Left lung (tissue), 10 donors: Measurements from ENCODE around the gene SPINK2. TPM values are rescaled to one million over a fixed set of nuclear protein-coding genes. Genes with fewer than 3 reads are reported as not detected.
A peak's percentile ranks its signal among the peaks of the same experiment; 100 is the strongest.

ENCODE experiments used
- ATAC-seq: fragments of 200-7000 bp; cut with Tn5 transposase; one replicate; pipeline ENCODE4 v1.9.1; 2020; ENCODE audit warnings: moderate library complexity
- DNase-seq, 4 donors: peaks; one replicate each; pipeline ENCODE4 v3.0.0-alpha.2; 2013 to 2020
- H3K27ac ChIP-seq, 2 donors: fragments of 200-600 bp; sonication (generic) in 1 of 2; one replicate each; pipeline versions ENCODE4 v1.5.0 to v1.8.0; 2020 to 2021
- H3K27me3 ChIP-seq, 2 donors: fragments of 200-600 bp; sonication (generic) in 1 of 2; one replicate each; pipeline versions ENCODE4 v1.5.0 to v1.8.0; 2020 to 2021
- H3K36me3 ChIP-seq, 2 donors: fragments of 200-600 bp; sonication (generic) in 1 of 2; one replicate each; pipeline versions ENCODE4 v1.5.0 to v1.8.0; 2020 to 2021
- H3K4me1 ChIP-seq, 2 donors: fragments of 200-600 bp; one replicate each; pipeline ENCODE4 v1.8.0; 2021
- H3K4me3 ChIP-seq, 2 donors: fragments of 200-600 bp; sonication (generic) in 1 of 2; one replicate each; pipeline versions ENCODE4 v1.5.0 to v1.8.0; 2020 to 2021; ENCODE audit warnings: mild to moderate bottlenecking in 1 of 2
- H3K9me3 ChIP-seq, 2 donors: fragments of 200-600 bp; sonication (generic) in 1 of 2; one replicate each; pipeline versions ENCODE4 v1.5.0 to v1.8.0; 2020 to 2021
- intact Hi-C, 2 donors: fragments of 100-400 bp; cut with DNase I; formaldehyde crosslinking; loops; one replicate each; pipeline versions ENCODE4 v1.11.2 to v1.14.2; 2022
- polyA plus RNA-seq, 6 donors: library from polyadenylated mRNA; unstranded; fragments of 120-200 nt; gene quantifications; one replicate each; pipeline ENCODE4 v1.2.1, GENCODE V29; 2013; ENCODE audit not compliant: insufficient read length in 6 of 6
- total RNA-seq, 2 donors: library from RNA; stranded (reverse); fragmentation: NEBNext Ultra II Directional; extraction: Animal tissue kit (Norgen Biotek cat#: 25700); gene quantifications; one replicate each; pipeline ENCODE4 v1.2.1, GENCODE V29; 2021
- TF ChIP-seq, protein P1 (sequence below), 2 donors: fragments of 200-600 bp; sonication (generic) in 1 of 2; IDR thresholded peaks; one replicate each; pipeline versions ENCODE4 v1.5.0 to v1.8.0; 2021; ENCODE audit warnings: antibody characterized with exemption in 2 of 2
- donor health status: DM: no; HTN: yes; CAD: no.
- donor health status: DM: no; HTN: no; CAD: no.

The SPINK2 gene
- total and polyA plus RNA-seq, 8 donors, result 0.37 to 0.81 (median 0.44) TPM; not detected in 3

DNA sequence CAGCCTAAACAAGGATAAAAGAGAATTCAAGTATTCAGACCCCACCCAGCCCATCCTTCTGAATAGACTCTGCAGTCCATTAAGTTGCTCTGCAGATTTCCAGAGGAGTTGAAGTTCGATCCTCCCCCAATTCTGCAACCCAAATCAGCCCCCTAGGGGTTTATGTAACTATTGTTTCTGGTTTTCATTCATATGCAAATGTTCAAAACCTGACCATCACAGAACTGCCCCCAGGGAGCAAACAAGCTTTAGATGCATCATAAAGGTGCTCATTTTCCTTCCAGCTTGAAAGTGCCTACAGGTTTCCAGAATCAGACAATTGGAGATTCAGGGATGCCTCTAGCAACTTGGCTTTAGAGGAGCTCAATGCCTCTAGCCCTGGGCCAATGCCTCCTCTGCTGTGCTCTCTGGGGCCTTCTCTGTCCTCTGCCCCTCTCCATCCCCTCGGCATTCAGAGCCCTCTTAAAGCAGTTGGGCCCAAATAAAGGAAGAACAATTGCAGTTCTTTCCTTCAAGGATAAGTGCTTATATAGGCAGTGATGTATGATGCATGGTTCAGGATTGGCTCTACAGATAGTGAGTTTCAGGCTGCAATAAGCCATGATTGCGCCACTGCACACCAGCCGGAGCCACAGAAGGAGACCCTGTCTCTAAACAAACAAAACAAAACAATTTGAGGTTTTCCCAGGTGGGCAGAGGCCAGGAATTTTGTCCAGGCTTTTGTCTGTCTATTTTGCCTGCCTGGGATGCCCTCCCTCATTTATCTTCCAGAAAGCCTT, 23.5 kb upstream of the SPINK2 start:
- Histone ChIP-seq H3K4me1 (no peaks in the 10 kb centered on the region), H3K4me3 (no peak overlapping the region), H3K36me3 (no peaks in the 10 kb centered on the region), H3K27ac (no peak overlapping the region), H3K27me3 (no peaks in the 10 kb centered on the region), H3K9me3 (no peaks in the 10 kb centered on the region)
- intact Hi-C loops, result no loop called here
- no peak for DNase-seq
- TF ChIP-seq, protein P1, sequence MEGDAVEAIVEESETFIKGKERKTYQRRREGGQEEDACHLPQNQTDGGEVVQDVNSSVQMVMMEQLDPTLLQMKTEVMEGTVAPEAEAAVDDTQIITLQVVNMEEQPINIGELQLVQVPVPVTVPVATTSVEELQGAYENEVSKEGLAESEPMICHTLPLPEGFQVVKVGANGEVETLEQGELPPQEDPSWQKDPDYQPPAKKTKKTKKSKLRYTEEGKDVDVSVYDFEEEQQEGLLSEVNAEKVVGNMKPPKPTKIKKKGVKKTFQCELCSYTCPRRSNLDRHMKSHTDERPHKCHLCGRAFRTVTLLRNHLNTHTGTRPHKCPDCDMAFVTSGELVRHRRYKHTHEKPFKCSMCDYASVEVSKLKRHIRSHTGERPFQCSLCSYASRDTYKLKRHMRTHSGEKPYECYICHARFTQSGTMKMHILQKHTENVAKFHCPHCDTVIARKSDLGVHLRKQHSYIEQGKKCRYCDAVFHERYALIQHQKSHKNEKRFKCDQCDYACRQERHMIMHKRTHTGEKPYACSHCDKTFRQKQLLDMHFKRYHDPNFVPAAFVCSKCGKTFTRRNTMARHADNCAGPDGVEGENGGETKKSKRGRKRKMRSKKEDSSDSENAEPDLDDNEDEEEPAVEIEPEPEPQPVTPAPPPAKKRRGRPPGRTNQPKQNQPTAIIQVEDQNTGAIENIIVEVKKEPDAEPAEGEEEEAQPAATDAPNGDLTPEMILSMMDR (IDR thresholded peaks at IDR 0.05), result no peak
- ATAC-seq, result no peak

DNA sequence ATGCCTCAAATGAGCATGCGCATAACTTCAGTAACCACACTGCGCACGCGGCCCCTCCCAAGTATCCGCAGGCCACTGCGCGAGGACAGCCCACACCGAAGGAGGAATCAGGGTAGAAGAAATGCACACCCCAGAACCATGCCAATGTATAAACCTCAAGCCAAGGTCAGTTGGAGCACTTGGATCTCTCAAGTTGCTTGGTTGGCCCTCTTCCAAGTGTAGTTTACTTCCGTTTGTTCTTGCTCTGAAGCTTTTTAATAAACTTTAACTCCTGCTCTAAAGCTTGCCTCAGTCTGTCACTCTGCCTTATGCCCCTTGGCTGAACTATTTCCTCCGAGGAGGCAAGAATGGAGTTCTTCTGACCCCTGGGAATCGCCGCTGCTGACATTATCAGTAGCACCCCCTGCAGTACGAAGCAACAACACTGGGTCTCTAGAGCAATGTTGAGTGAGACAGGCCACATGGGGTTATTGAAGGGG, 22.0 kb upstream of the SPINK2 start:
- Histone ChIP-seq H3K27ac (no peak overlapping the region), H3K4me1 (no peaks in the 10 kb centered on the region), H3K36me3 (no peaks in the 10 kb centered on the region), H3K4me3 (no peak overlapping the region), H3K27me3 (no peaks in the 10 kb centered on the region), H3K9me3 (no peaks in the 10 kb centered on the region)
- TF ChIP-seq, protein P1 (IDR thresholded peaks at IDR 0.05), result no peak
- intact Hi-C loops, result no loop called here
- ATAC-seq (peak; percentile 66), DNase-seq (peak in 1 of 4 donors; percentile 44)

DNA sequence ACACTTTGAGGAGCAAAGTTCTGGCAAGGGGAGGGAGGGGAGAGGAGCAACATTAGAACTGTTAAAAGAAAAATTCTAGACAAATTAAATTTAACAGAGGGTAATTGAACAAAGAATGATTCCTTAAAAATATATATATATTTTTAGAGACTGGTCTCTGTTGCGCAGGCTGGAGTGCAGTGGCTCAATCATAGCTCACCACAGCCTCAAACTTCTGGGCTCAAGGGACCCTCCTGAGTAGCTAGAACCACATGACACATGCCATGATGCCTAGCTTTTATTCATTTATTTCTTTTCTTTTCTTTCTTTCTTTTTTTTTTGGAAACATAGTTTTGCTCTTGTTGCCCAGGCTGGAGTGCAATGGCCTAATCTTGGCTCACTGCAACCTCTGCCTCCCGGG, 19.1 kb upstream of the SPINK2 start:
- peaks cover 0 to 5% of the 10 kb centered on the region in 2 donors for H3K4me1 ChIP-seq
- no peak for ATAC-seq
- no peak overlapping the region for H3K4me3 ChIP-seq
- H3K27me3 ChIP-seq, result no peaks in the 10 kb centered on the region
- intact Hi-C loops, result no loop called here
- no peak overlapping the region for H3K27ac ChIP-seq
- H3K9me3 ChIP-seq, result no peaks in the 10 kb centered on the region
- H3K36me3 ChIP-seq, result no peaks in the 10 kb centered on the region
- DNase-seq, result no peak
- TF ChIP-seq, protein P1 (IDR thresholded peaks at IDR 0.05), result no peak

DNA sequence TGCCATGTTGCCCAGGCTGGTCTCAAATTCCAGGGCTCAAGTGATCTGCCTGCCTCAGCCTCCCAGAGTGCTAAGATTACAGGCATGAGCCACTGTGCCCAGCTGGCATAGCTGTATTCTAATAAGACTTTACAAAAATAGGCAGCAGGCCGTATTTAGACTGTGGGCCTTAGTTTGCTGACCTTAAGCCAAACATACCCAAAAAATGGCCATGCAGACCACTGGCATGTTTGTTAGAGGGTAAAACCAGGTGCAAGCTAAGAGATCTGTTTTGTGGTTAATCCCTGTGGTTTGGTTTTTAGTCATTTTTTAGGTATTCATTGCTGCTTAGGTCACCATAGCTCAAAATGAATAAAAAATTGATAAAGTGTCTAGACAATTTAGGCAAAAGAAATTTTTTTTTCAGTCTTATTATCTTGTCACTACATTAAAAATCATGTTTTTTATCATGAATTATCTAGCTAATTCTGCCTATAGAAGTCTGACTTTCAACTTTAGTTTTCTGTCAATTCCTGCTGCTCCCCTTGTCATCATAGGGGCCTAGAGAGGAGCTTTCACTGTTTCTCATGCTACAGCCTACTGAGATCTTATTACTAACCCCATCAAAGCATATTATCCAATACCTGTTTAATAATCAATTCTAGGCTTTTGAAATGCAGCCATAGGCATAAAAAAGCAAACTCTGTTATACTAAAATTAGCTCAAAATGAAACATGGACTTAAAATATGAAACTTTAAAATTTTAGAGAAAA, 7.5 kb upstream of the SPINK2 start:
- intact Hi-C loops, result no loop called here
- Histone ChIP-seq H3K27ac (no peak overlapping the region), H3K27me3 (no peaks in the 10 kb centered on the region), H3K36me3 (no peaks in the 10 kb centered on the region), H3K9me3 (no peaks in the 10 kb centered on the region), H3K4me1 (no peaks in the 10 kb centered on the region), H3K4me3 (no peak overlapping the region)
- TF ChIP-seq, protein P1 (IDR thresholded peaks at IDR 0.05), result no peak
- DNase-seq (no peak), ATAC-seq (no peak)

DNA sequence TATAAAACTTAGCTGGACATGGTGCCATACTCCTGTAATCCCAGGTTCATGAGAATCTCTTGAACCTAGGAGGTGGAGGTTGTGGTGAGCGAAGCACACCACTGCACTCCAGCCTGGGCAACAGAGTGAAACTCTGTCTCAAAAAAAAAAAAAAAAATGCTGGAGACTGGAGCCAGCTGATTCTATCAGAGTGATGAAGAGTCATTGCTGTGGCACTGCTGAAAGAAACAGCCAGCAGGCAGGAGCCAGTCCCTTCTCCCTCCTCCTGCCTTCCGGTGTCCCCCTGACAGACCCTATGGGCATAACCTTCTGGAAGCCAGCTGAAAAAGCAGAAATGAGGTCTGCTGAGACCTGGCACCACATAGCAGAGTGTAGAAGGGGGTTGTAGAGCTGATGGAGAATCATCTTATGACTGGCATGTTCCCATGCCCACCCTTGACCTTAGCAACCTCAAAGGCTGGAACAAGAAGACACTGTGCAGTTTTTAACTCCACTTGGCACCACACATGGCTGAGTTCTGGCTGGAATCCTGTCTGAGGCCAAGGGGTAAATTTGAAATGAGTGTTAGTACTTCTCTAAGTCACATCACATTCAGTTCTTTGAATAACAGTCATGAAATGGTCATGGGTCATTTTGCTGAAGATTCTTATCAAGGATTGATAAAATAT, 2.6 kb upstream of the SPINK2 start:
- TF ChIP-seq, protein P1 (IDR thresholded peaks at IDR 0.05), result no peak
- intact Hi-C loops, result no loop called here
- ATAC-seq, result no peak

More for the DNA sequence above, 2.6 kb upstream of the SPINK2 start:
- Histone ChIP-seq H3K27me3 (peaks cover 15 to 42% of the 10 kb centered on the region in 2 donors), H3K27ac (no peak overlapping the region), H3K9me3 (no peaks in the 10 kb centered on the region), H3K36me3 (no peaks in the 10 kb centered on the region), H3K4me3 (no peak overlapping the region), H3K4me1 (peaks cover 0 to 8% of the 10 kb centered on the region in 2 donors)
- DNase-seq, result no peak
